H7 (cell line): ENCODE data around the gene PLCH2. TPM values are rescaled to one million over a fixed set of nuclear protein-coding genes. Genes with fewer than 3 reads are reported as not detected.

Experiments used
- DNase-seq: peaks from one replicate; pipeline ENCODE4 v3.0.0; 2012
- H3K27me3 ChIP-seq: 2 replicates; pipeline ENCODE4 v1.6.0; 2011; ENCODE audit warnings: mild to moderate bottlenecking, low read length; ENCODE audit not compliant: control insufficient read depth, insufficient read depth
- H3K36me3 ChIP-seq: replicated peaks from 2 replicates; pipeline ENCODE4 v1.5.1; 2011; ENCODE audit warnings: low read length; ENCODE audit not compliant: control insufficient read depth, insufficient read depth
- H3K4me3 ChIP-seq: 2 replicates; pipeline ENCODE4 v1.5.1; 2011; ENCODE audit warnings: low read depth, mild to moderate bottlenecking, control low read depth, low read length, moderate library complexity; ENCODE audit not compliant: insufficient read depth
- total RNA-seq: library from RNA; depleted of rRNA; stranded (reverse); fragments of >200 nt; shearing (Covaris generic); gene quantifications from 2 replicates; pipeline ENCODE4 v1.2.3, GENCODE V29; 2014

Gene PLCH2
- total RNA-seq, 1 experiment from 2014 or later, result 0.24 TPM

GRCh38 chr1:2474104-2474844 lies 1.8 kb upstream of the PLCH2 start:
- Histone ChIP-seq H3K36me3 (no peaks in the 10 kb centered on the region), H3K27me3 (no peaks in the 10 kb centered on the region), H3K4me3 (no peak overlapping the region)
- DNase-seq, result peak; percentile 71

GRCh38 chr1:2474933-2475371 lies 1.1 kb upstream of the PLCH2 start:
- Histone ChIP-seq H3K36me3 (no peaks in the 10 kb centered on the region), H3K27me3 (no peaks in the 10 kb centered on the region), H3K4me3 (no peak overlapping the region)
- DNase-seq, result peak; percentile 73

- Histone ChIP-seq H3K4me3 (no peak overlapping the region), H3K36me3 (no peaks in the 10 kb centered on the region), H3K27me3 (no peaks in the 10 kb centered on the region)
- peak; percentile 72 for DNase-seq
Measured at GRCh38 chr1:2475571-2475970, 518 bp upstream of the PLCH2 start.

GRCh38 chr1:2477309-2477708 lies 1.2 kb downstream of the PLCH2 start:
- Histone ChIP-seq H3K27me3 (no peaks in the 10 kb centered on the region), H3K4me3 (no peak overlapping the region), H3K36me3 (no peaks in the 10 kb centered on the region)
- no peak for DNase-seq

- no peak overlapping the region for H3K4me3 ChIP-seq
- peak; percentile 69 for DNase-seq
- H3K27me3 ChIP-seq, result no peaks in the 10 kb centered on the region
Measured at GRCh38 chr1:2477791-2478499, 1.9 kb downstream of the PLCH2 start.

GRCh38 chr1:2479186-2479585 lies 3.1 kb downstream of the PLCH2 start:
- no peaks in the 10 kb centered on the region for H3K36me3 ChIP-seq
- H3K4me3 ChIP-seq, result no peak overlapping the region
- H3K27me3 ChIP-seq, result no peaks in the 10 kb centered on the region
- DNase-seq, result peak; percentile 70

More at GRCh38 chr1:2477791-2478499, 1.9 kb downstream of the PLCH2 start:
- H3K36me3 ChIP-seq, result no peaks in the 10 kb centered on the region

GRCh38 chr1:2479618-2480017 lies 3.5 kb downstream of the PLCH2 start:
- DNase-seq, result peak; percentile 77
- H3K27me3 ChIP-seq, result no peaks in the 10 kb centered on the region
- H3K36me3 ChIP-seq, result no peaks in the 10 kb centered on the region
- no peak overlapping the region for H3K4me3 ChIP-seq

- H3K27me3 ChIP-seq, result no peaks in the 10 kb centered on the region
- no peak for DNase-seq
- no peaks in the 10 kb centered on the region for H3K36me3 ChIP-seq
- H3K4me3 ChIP-seq, result no peak overlapping the region
Measured at GRCh38 chr1:2480236-2480985, 4.3 kb downstream of the PLCH2 start.

- no peak overlapping the region for H3K4me3 ChIP-seq
- peak; percentile 69 for DNase-seq
- H3K36me3 ChIP-seq, result no peaks in the 10 kb centered on the region
- no peaks in the 10 kb centered on the region for H3K27me3 ChIP-seq
Measured at GRCh38 chr1:2480986-2481364, 4.9 kb downstream of the PLCH2 start.

- H3K27me3 ChIP-seq, result no peaks in the 10 kb centered on the region
- no peak overlapping the region for H3K4me3 ChIP-seq
- H3K36me3 ChIP-seq, result no peaks in the 10 kb centered on the region
- DNase-seq, result no peak
Measured at GRCh38 chr1:2481885-2482284, 5.8 kb downstream of the PLCH2 start.

GRCh38 chr1:2482588-2482987 lies 6.5 kb downstream of the PLCH2 start:
- no peaks in the 10 kb centered on the region for H3K27me3 ChIP-seq
- peak; percentile 73 for DNase-seq
- H3K4me3 ChIP-seq, result no peak overlapping the region
- no peaks in the 10 kb centered on the region for H3K36me3 ChIP-seq

- Histone ChIP-seq H3K4me3 (no peak overlapping the region), H3K27me3 (no peaks in the 10 kb centered on the region), H3K36me3 (no peaks in the 10 kb centered on the region)
- DNase-seq, result no peak
Measured at GRCh38 chr1:2483026-2483425, 6.9 kb downstream of the PLCH2 start.

- DNase-seq, result no peak
- H3K4me3 ChIP-seq, result no peak overlapping the region
- H3K36me3 ChIP-seq, result no peaks in the 10 kb centered on the region
- no peaks in the 10 kb centered on the region for H3K27me3 ChIP-seq
Measured at GRCh38 chr1:2483970-2484369, 7.9 kb downstream of the PLCH2 start.

- Histone ChIP-seq H3K4me3 (no peak overlapping the region), H3K36me3 (no peaks in the 10 kb centered on the region), H3K27me3 (no peaks in the 10 kb centered on the region)
- DNase-seq, result no peak
Measured at GRCh38 chr1:2486041-2486440, 10.0 kb downstream of the PLCH2 start.

- no peaks in the 10 kb centered on the region for H3K27me3 ChIP-seq
- H3K4me3 ChIP-seq, result no peak overlapping the region
- DNase-seq, result no peak
- H3K36me3 ChIP-seq, result no peaks in the 10 kb centered on the region
Measured at GRCh38 chr1:2486558-2486957, 10.5 kb downstream of the PLCH2 start.
